GM18519 (cell line): Measurements from ENCODE around the gene DDX42.

Experiments
- ATAC-seq: cut with Tn5 transposase; IDR thresholded peaks from one replicate; pipeline ENCODE4 v1.9.1; 2021; ENCODE audit warnings: mild to moderate bottlenecking, moderate library complexity; ENCODE audit not compliant: unreplicated experiment, low FRiP score

The DDX42 gene

GRCh38 chr17:63819131-63819530 is 45.2 kb downstream of the DDX42 start:
- no peak for ATAC-seq

- ATAC-seq, result no peak
Measured at GRCh38 chr17:63819585-63820537, 45.9 kb downstream of the DDX42 start.

- ATAC-seq, result no peak
Measured at GRCh38 chr17:63820963-63821561, 47.1 kb downstream of the DDX42 start.

- no peak for ATAC-seq
Measured at GRCh38 chr17:63821804-63822203, 47.8 kb downstream of the DDX42 start.

GRCh38 chr17:63822537-63822936 is 48.6 kb downstream of the DDX42 start:
- ATAC-seq, result no peak

GRCh38 chr17:63823659-63824331 is 49.8 kb downstream of the DDX42 start:
- ATAC-seq, result no peak

GRCh38 chr17:63824362-63824761 is 50.4 kb downstream of the DDX42 start:
- no peak for ATAC-seq

GRCh38 chr17:63826468-63827001 is 52.6 kb downstream of the DDX42 start:
- ATAC-seq, result no peak

- ATAC-seq, result peak; percentile 53
Measured at GRCh38 chr17:63827002-63827800, 53.2 kb downstream of the DDX42 start, which contains the start of the genes FTSJ3 and PSMC5. FTSJ3 (minus strand) TSS chr17:63827663; CDS start chr17:63826902, 761 bp downstream. PSMC5 (plus strand) TSS chr17:63827431; CDS start chr17:63827491, 60 bp downstream.

GRCh38 chr17:63827801-63828221 is 53.8 kb downstream of the DDX42 start:
- no peak for ATAC-seq

- no peak for ATAC-seq
Measured at GRCh38 chr17:63828936-63829335, 55.0 kb downstream of the DDX42 start.

- no peak for ATAC-seq
Measured at GRCh38 chr17:63830278-63830677, 56.3 kb downstream of the DDX42 start.

- ATAC-seq, result no peak
Measured at GRCh38 chr17:63830904-63831491, 57.0 kb downstream of the DDX42 start.

GRCh38 chr17:63831505-63831904 is 57.5 kb downstream of the DDX42 start:
- ATAC-seq, result no peak

GRCh38 chr17:63832014-63832413 is 58.0 kb downstream of the DDX42 start:
- ATAC-seq, result no peak

GRCh38 chr17:63832455-63832854 is 58.5 kb downstream of the DDX42 start:
- ATAC-seq, result no peak

GRCh38 chr17:63833026-63833740 is 59.2 kb downstream of the DDX42 start:
- no peak for ATAC-seq

GRCh38 chr17:63833741-63834373 is 59.9 kb downstream of the DDX42 start:
- ATAC-seq, result no peak
